ENCODE results near the gene PAQR6.

- TF ChIP-seq CTCF (IDR thresholded peaks at IDR 0.05) (no peak), POLR2A (IDR thresholded peaks at IDR 0.05) (no peak)
These were observed 9.6 kb downstream of the PAQR6 start for GRCh38 chr1:156238248-156238647.

Data from lower leg skin (tissue), 3 donors.